HG03066 (cell line): ENCODE measurements around the gene TNFRSF21.
A peak's percentile ranks its signal among the peaks of the same experiment; 100 is the strongest.
"Not testable (repeated sequence)": the region's sequence is repeated elsewhere in the genome, so short reads cannot be mapped to it uniquely, and the experiment has no call there.

Experiments used
- ATAC-seq: cut with Tn5 transposase; IDR thresholded peaks from one replicate; pipeline ENCODE4 v1.9.1; 2021; ENCODE audit warnings: low read depth; ENCODE audit not compliant: unreplicated experiment

TNFRSF21 gene

DNA sequence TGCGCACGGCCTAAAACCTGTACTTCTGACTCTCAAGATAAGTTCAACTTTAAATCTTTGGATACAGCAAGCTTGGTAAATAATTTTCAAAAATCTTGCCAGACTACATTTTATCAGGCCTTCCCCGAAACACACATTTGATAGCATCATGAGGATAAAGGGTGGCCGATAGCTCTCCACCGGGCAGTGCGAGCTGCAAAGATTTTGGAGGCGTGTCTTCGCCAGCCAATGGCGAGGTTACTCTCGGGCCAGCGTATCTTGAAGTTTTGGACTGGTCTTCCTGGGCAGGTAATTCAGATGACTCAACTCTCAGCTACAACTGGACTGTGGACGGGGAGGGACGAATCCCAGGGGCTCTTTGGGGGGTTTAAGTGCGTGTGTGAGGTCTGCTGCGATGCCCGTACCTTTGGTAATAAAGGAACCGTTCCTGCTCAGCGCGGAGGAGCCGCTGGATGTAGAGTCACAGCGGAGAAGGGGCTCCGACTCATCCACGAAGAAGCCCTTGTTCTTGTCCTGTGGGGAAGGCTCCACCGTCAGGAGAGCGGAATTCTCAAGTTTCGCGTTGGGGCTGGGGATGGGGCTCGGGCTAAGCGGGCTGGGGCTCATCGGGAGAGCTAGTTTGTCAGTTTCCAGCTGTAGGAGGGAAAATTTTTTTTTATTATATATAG lies 75.3 kb downstream of the TNFRSF21 start:
- ATAC-seq, result no peak

- ATAC-seq, result no peak
These were observed 78.6 kb downstream of the TNFRSF21 start for GRCh38 chr6:47231151-47231550.

GRCh38 chr6:47230579-47230978 lies 79.1 kb downstream of the TNFRSF21 start:
- no peak for ATAC-seq

DNA sequence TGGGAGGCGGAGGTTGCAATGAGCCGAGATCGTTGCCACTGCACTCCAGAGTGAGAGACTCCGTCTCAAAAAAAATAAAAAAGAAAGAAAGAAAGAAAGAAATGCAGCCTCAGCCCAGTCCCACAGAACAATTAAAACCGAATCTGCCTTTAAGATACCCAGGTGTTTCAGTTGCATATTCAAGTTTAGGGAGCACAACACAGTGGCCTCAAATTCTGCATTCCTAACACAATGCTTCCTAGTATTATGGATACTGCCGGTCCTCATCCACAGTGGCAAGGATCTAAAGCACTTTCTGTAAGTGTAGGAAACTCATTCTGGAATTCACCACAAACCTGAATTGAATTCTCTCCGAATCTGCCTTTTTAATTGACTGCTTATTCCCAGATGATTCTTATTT lies 80.5 kb downstream of the TNFRSF21 start:
- ATAC-seq, result no peak

DNA sequence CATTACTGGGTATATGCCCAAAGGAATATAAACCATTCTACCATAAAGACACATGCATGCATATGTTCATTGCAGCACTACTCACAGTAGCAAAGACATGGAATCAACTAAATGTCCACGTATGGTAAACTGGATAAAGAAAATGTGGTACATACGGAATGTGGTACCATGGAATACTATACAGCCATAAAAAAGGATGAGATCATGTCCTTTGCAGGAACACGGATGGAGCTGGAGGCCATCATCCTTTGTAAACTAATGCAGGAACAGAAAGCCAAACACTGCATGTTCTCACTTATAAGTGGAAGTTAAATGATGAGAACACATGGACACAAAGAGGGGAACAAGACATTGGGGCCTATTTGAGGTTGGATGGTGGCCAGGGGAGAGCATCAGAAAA lies 81.6 kb downstream of the TNFRSF21 start:
- ATAC-seq, result not testable (repeated sequence)

DNA sequence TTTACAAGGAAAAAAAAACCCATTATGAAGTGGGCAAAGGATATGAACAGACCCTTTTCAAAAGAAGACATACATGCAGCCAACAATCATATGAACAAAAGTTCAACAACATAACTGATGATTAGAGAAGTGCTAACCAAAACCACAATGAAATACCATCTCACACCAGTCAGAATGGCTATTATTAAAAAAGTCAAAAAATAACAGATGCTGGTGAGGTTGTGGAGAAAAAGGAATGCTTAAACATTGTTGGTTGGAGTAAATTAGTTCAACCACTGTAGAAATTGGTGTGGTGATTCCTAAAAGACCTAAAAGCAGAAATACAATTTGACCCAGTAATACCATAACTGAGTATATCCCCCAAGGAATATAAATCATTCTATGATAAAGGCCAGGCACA lies 86.5 kb downstream of the TNFRSF21 start:
- ATAC-seq, result not testable (repeated sequence)

DNA sequence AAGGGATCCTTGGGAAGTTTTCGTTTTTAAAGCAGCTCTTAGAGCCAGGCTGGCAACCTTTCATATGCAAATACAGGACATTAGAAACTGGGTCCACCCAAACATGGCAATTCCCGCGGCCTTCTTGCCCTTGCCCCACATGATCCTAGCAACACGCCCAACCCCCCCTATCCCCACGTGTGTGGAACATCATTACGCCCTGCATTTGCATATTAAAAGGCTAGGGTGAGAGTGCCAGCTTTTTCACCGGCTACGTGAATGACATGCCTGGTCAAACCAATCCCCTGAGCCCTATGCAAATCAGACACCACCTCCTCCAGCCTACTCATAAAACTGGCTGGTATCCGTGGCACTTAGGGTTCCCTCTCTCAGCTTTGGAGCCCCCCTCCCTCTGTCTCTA lies 88.1 kb downstream of the TNFRSF21 start:
- ATAC-seq, result no peak

- ATAC-seq, result no peak
These were observed 100.1 kb downstream of the TNFRSF21 start for GRCh38 chr6:47209632-47210031.

GRCh38 chr6:47207261-47207660 lies 102.4 kb downstream of the TNFRSF21 start:
- ATAC-seq, result no peak

DNA sequence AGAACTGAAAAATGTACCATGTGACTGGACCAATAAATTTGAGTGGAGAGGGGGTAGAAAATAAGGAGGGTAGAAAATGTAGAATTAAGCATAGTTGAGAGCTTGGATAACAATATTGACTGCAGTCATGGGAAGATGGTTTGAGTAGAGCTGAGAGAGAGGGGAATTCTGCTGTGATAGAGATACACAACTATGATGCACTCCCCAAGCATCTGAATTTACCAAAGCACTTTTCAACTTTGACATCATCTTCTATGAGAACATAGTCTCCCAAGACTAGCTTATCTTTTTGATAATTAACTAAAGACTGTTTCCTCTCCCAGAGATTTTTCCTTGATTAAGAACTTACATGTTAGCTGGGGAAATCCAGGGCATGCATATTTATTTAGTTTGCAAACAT lies 103.1 kb downstream of the TNFRSF21 start:
- ATAC-seq, result no peak

DNA sequence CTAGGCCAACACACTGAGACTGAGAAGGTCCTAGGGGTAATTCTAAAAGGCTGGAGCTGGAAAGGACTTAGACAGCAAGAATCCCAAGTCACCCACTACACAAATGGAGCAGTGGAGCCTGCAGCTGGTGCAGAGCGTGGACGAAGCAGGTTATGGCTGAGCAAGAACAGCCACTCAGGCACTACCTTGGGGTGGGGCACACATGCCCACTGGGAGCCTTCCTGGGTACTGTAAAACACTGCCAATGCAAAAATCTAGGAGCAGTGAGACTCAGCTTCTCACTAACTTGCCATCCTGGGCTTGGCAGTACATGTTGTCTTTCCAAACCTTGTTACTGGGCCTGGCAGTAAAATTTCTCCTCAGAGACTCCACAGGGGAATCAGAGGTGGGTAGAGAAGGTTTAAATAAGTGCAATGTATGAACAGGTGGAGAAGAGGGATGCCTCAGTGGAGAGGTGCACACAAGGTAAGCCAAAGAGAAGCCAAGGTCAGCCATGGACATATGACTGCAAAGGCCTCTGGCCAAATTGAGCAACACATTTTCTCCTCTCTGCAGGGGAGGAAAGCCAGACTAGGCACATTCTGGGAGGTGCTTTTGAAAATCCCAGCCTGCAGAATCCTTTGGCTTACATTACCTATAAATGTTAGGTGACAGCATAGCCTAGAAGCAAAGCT lies 105.6 kb downstream of the TNFRSF21 start:
- no peak for ATAC-seq

- peak; percentile 81 for ATAC-seq
These were observed 106.3 kb downstream of the TNFRSF21 start for GRCh38 chr6:47203266-47203937.

GRCh38 chr6:47202644-47203205 lies 107.0 kb downstream of the TNFRSF21 start:
- no peak for ATAC-seq

- no peak for ATAC-seq
These were observed 109.0 kb downstream of the TNFRSF21 start for GRCh38 chr6:47200536-47201334.

- no peak for ATAC-seq
These were observed 111.7 kb downstream of the TNFRSF21 start for GRCh38 chr6:47197682-47198640.

DNA sequence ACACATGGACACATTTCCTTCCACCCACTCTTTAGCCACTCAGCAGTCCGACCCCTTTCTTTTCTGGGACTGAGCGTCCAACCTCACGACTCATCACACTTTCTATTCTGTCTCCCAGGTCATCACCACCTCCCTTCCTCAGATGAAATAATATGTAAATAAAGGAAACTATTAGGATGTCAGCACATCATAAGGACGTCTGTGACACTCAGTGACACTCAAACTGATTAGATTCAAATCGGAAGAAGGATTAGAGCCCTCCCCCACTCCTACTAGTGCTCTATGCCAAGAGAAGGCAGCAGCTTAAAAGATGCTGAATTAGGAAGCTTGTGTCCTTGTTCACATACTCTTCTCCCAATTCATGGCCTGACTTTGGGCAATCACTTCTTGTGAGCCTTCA lies 113.6 kb downstream of the TNFRSF21 start:
- no peak for ATAC-seq

DNA sequence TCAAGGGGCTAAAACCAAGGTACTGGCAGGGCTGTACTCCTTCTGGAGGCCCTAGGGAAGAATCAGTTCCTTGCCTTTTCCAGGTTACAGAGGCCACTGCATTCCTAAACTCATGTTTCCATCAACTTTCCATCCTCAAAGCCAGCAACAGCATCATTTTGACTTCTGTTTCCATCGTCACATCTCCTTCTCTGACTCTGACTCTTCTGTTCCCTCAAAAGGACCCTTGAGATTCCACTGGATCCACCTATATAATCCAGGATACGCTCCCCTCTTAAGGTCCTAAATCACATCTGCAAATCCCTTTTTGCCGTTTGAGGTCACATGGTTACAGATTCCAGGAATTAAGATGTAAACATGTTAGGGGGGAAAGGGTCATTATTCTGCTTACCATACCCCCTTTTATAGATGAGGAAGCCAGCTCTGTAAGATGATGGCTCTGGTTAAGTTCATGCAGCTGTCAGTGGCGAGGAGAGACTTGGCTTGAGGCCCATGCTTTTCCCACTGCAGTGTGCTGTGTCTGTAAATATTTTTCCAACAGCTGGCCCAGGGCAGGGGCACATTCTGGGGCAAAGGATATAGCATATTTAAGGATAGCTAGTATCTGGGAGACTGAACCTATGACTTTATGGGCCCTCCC lies 114.6 kb downstream of the TNFRSF21 start:
- ATAC-seq, result no peak

- no peak for ATAC-seq
These were observed 121.1 kb downstream of the TNFRSF21 start for GRCh38 chr6:47188588-47189021.
